HT1080 (cell line): ENCODE data around the gene GAB2. TPM values are rescaled to one million over a fixed set of nuclear protein-coding genes. Genes with fewer than 3 reads are reported as not detected.
"Not testable (repeated sequence)": the region's sequence is repeated elsewhere in the genome, so short reads cannot be mapped to it uniquely, and the experiment has no call there.

Experiments used
- DNase-seq: peaks from one replicate; pipeline ENCODE4 v3.0.0-alpha.2; 2015; ENCODE audit warnings: low read depth
- total RNA-seq: library from RNA; depleted of rRNA; stranded (reverse); fragments of >200 nt; shearing (Covaris generic); gene quantifications from 2 replicates; pipeline ENCODE4 v1.2.3, GENCODE V29; 2014

The GAB2 gene
- total RNA-seq, 1 experiment from 2014 or later: 1.9 TPM

DNA sequence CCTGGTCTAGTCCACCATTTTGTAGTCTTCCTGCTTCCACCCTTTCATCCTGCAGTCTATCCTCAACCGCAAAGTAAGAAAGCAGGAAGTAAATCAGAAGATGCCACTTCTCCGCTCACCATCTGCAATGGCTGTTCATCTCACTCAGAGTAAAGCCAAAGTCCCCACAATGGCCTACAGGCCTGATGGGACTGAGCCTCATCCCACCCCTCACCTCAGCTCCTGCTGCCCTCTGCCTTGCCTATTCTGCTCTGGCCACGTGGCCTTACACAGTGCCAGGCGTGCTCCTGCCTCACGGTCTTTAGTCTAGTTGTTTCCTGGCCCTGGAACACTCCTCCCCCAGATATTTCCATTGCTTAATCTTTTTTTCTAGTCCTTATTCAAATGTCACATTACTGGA lies 133.4 kb downstream of the GAB2 start:
- DNase-seq: no peak

GRCh38 chr11:78282821-78283220 lies 134.8 kb downstream of the GAB2 start:
- no peak for DNase-seq

GRCh38 chr11:78281511-78281910 lies 136.1 kb downstream of the GAB2 start:
- no peak for DNase-seq

GRCh38 chr11:78277314-78277994 lies 140.2 kb downstream of the GAB2 start:
- no peak for DNase-seq

DNA sequence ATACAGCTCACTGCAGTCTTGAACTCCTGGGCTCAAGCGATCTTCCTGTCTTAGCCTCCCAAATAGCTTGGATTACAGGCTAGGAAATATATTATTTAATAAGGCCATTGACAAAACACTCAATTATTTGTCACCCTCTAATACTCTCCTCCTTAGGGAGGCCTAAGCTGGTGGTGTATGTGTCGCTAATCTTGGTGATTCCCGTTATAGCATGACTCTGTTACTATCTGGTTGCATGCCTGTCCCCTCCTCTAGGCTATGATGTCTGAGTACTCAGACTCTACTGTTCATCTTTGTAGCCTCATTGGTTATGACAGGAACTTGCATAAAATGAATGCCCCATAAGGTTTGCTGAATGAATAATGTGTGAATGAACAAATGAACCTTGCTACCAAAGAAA lies 141.3 kb downstream of the GAB2 start:
- DNase-seq: no peak

DNA sequence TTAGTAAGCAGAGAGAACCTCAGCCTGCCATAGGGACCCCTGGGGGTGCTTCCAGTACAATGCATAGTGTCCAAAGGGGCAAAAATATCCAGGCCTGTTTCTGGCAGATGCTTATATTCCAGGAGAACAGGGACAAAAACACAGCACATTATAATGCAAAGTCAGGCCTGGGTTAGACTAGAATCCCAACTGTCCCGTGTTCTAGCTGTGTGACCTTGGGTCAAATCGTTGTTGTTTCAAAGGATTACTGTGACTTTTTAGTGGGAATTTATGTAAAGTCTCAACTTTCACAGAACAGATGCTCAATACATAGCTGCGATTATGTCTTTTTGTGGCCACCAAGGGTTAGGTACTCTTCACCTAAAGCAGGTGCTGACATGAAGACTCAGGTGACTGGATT lies 142.9 kb downstream of the GAB2 start:
- DNase-seq: no peak

GRCh38 chr11:78272625-78273269 lies 144.9 kb downstream of the GAB2 start:
- DNase-seq: not testable (repeated sequence)

GRCh38 chr11:78271801-78272200 lies 145.8 kb downstream of the GAB2 start:
- not testable (repeated sequence) for DNase-seq

GRCh38 chr11:78270971-78271370 lies 146.6 kb downstream of the GAB2 start:
- DNase-seq: no peak

DNA sequence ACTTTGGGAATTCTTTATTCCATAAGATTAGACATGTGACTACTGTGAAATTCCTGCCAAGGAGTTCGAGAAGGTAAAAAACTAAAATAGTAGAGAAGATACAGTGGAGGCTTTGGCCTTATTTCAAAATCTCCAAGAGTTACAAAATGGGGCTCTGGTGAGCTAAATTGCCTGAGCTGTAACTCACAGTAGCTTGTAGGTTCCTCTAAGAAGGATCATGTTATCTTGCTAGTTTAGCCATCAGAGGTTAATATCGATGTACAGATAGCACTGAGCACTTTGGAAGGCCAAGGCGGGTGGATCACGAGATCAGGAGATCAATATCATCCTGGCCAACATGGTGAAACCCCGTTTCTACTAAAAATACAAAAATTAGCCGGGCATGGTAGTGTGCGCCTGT lies 147.8 kb downstream of the GAB2 start:
- no peak for DNase-seq

DNA sequence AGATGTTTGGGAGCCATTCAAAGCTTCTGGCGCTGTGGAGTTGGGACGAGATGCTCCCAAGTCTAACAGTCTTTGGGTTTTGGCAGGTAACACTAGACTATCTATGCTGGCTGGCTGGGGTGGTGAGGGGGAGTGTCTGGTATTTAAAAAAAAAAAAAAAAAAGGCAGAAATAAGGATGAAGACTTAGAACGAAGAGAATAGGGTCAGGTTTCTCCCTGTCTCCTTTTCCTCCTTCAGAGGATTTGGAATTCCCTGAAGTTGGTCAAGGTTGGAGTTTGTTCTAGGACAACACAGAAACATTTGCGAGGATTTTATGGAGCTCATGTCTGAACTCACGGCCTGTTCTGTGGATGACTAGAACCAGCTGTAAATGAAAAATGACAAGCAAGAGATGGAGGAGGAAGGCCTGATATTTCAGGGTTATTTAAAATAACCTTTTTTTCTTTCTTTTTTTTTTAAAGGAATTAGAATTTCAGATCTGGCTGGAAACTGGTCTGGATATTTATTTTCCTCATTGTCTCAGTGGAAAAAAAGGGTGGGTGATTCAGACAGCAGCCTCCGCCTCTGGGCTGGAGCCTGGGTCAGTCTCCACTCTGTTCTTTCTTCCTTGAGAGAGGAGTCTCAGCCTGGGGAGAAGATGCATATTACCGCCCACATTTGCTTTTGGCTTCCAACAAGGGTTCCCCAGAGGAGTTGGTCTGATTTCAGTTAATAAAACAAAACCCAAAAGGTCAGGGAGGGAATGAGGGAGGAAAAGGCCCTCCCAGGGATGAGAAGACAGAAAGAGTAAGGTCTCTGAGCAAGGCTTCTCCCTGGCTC lies 148.8 kb downstream of the GAB2 start:
- DNase-seq: no peak

DNA sequence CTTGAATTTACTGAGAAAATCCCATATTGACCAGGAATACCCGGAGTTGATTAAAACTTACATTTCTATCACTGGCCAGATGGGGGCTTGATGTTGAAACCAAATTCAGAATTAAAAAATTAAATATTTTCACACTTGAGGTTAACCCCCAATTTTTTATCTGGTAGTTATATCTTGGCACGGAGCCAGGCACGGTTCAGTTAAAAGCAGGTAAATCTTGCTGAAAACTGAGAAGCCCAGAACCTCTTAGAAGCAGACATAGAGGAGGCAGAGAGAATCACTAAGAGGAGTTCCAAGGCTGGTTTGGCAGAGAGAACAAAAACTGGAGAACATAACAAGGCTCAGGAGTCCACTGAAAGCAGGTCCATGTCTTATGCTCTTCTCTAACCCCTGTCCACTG lies 151.2 kb downstream of the GAB2 start:
- no peak for DNase-seq

GRCh38 chr11:78265326-78265725 lies 152.3 kb downstream of the GAB2 start:
- no peak for DNase-seq

- DNase-seq: no peak
Observed at GRCh38 chr11:78262691-78263090, 154.9 kb downstream of the GAB2 start.

DNA sequence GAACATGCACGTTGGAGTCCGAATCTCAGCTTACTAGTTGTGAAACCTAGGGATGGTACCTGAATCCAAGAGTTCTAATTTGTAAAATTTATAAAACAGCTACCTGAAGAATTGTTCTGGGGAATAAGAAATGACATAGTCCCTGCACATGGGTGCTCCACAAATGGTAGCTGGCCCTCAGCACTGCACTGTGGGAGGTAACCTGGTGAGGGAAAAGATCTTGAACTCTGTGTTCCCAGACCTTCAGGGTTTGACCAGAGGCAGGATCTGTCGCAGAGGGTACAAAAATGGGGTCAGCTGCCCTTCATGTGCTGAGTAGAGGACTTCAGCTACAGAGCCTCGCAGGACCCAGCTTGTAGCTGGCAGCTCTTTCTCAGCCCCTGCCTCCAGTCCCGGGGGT lies 155.4 kb downstream of the GAB2 start:
- DNase-seq: no peak

- no peak for DNase-seq
Observed at GRCh38 chr11:78261828-78262227, 155.8 kb downstream of the GAB2 start.

DNA sequence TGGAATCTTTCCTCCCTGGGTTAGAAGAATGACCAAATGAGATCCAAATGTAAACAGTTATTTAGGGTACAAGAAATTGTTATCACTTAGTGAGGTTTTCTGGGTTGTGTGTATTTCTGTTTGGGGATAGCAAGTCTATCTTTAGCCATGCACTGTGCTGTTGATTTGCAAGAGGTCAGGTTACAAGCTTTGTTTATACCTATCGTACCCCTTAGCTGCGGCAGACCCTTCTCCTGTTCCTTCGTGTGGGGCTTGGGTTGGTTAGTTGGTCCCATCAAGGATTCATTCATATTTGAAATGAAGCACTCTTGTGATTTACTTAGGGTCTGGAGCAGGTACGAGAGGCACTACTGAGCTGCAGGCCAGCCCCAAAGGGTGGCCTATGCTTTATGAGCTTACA lies 156.3 kb downstream of the GAB2 start:
- no peak for DNase-seq

GRCh38 chr11:78259777-78260487 lies 157.7 kb downstream of the GAB2 start:
- no peak for DNase-seq

- no peak for DNase-seq
Observed at GRCh38 chr11:78257654-78258053, 160.0 kb downstream of the GAB2 start.

DNA sequence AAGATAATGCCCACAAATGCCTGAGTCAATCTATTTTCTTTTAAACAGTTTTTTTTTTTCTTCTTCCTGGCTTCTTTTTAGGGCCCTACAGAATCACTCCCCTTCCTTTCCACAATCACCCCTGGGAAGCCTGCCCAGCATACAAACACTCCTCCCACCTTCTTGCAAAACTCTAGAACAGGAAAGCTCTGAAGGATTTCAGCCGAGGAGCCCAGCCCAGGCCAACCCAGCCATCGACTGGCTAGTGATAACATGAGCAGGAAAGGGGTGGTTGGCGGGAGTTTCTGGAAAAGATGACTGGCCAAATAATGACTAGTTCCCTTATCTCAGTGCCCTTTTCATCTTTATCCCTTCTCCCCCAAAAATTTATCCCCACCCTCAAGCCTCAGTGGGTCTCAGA lies 160.7 kb downstream of the GAB2 start:
- DNase-seq: peak; percentile 66

GRCh38 chr11:78255919-78256318 lies 161.7 kb downstream of the GAB2 start:
- no peak for DNase-seq

- DNase-seq: no peak
Observed at GRCh38 chr11:78254268-78254667, 163.4 kb downstream of the GAB2 start.
